CD8-positive, alpha-beta memory T cell (primary cell): ENCODE measurements around the gene PODN. TPM values are rescaled to one million over a fixed set of nuclear protein-coding genes. Genes with fewer than 3 reads are reported as not detected.

Source experiments
- CTCF ChIA-PET: fragments of 350-600 bp; sonication (Branson Sonifier 250); formaldehyde crosslinking; loops from one replicate; lab custom pipeline; 2021; ENCODE audit warnings: antibody characterized with exemption; lab: Charles Lee
- POLR2A ChIA-PET: fragments of 350-600 bp; sonication (Branson Sonifier 250); formaldehyde crosslinking; loops from one replicate; lab custom pipeline; 2021; ENCODE audit warnings: antibody characterized with exemption; lab: Charles Lee
- DNase-seq, 5 donors: peaks; one replicate each; pipeline versions ENCODE4 v3.0.0 to v3.0.0-alpha.2; 2020 to 2022; ENCODE audit warnings: mixed read lengths in 1 of 5
- H3K27ac ChIP-seq: one replicate; pipeline ENCODE4 v1.7.0; 2013; ENCODE audit warnings: low read depth, mild to moderate bottlenecking, low read length, moderate library complexity
- H3K27me3 ChIP-seq: 2 replicates; pipeline ENCODE4 v1.7.0; 2013; ENCODE audit warnings: low read length, mild to moderate bottlenecking; ENCODE audit not compliant: insufficient read depth, poor library complexity, severe bottlenecking
- H3K36me3 ChIP-seq: 2 replicates; pipeline ENCODE4 v1.7.0; 2013; ENCODE audit warnings: mild to moderate bottlenecking, low read length, moderate library complexity; ENCODE audit not compliant: insufficient read depth
- H3K4me1 ChIP-seq: 2 replicates; pipeline ENCODE4 v1.7.0; 2013; ENCODE audit warnings: mild to moderate bottlenecking, low read length, moderate library complexity; ENCODE audit not compliant: insufficient read depth
- H3K4me3 ChIP-seq: 2 replicates; pipeline ENCODE4 v1.7.0; 2013; ENCODE audit warnings: mild to moderate bottlenecking, low read length
- H3K9me3 ChIP-seq: 2 replicates; pipeline ENCODE4 v1.7.0; 2013; ENCODE audit warnings: mild to moderate bottlenecking, low read length
- H3K27ac Mint-ChIP-seq, 8 donors: one replicate each; pipeline ENCODE4 v1.8.0; 2020 to 2021; ENCODE audit warnings: mixed read lengths in 8 of 8, mild to moderate bottlenecking in 6 of 8, inconsistent platforms in 3 of 8, moderate library complexity in 3 of 8
- H3K27me3 Mint-ChIP-seq, 2 donors: one replicate each; pipeline ENCODE4 v1.8.0; 2020 to 2021; ENCODE audit warnings: mixed read lengths in 2 of 2, mild to moderate bottlenecking in 1 of 2, moderate library complexity in 1 of 2
- H3K36me3 Mint-ChIP-seq, 3 donors: one replicate each; pipeline ENCODE4 v1.8.0; 2020 to 2021; ENCODE audit warnings: mixed read lengths in 3 of 3, inconsistent platforms in 1 of 3, mild to moderate bottlenecking in 1 of 3
- H3K4me1 Mint-ChIP-seq, 3 donors: one replicate each; pipeline ENCODE4 v1.8.0; 2020 to 2021; ENCODE audit warnings: mixed read lengths in 3 of 3, inconsistent platforms in 1 of 3, mild to moderate bottlenecking in 1 of 3
- H3K4me3 Mint-ChIP-seq, 7 donors: one replicate each; pipeline ENCODE4 v1.8.0; 2020 to 2021; ENCODE audit warnings: mixed read lengths in 7 of 7, mild to moderate bottlenecking in 6 of 7, moderate library complexity in 4 of 7, inconsistent platforms in 2 of 7
- H3K9me3 Mint-ChIP-seq, 5 donors: one replicate each; pipeline ENCODE4 v1.8.0; 2020 to 2022; ENCODE audit warnings: mixed read lengths in 5 of 5, mild to moderate bottlenecking in 3 of 5, moderate library complexity in 2 of 5, inconsistent platforms in 1 of 5
- polyA plus RNA-seq: library from polyadenylated mRNA; unstranded; fragments of 300-500 nt; fragmentation: Illumina TruSeq; gene quantifications from one replicate; pipeline ENCODE4 v1.2.3, GENCODE V29; 2021
- total RNA-seq, 2 experiments: library from RNA; stranded (reverse); gene quantifications; one replicate each; pipeline ENCODE4 v1.2.3, GENCODE V29; 2021

PODN gene, protein sequence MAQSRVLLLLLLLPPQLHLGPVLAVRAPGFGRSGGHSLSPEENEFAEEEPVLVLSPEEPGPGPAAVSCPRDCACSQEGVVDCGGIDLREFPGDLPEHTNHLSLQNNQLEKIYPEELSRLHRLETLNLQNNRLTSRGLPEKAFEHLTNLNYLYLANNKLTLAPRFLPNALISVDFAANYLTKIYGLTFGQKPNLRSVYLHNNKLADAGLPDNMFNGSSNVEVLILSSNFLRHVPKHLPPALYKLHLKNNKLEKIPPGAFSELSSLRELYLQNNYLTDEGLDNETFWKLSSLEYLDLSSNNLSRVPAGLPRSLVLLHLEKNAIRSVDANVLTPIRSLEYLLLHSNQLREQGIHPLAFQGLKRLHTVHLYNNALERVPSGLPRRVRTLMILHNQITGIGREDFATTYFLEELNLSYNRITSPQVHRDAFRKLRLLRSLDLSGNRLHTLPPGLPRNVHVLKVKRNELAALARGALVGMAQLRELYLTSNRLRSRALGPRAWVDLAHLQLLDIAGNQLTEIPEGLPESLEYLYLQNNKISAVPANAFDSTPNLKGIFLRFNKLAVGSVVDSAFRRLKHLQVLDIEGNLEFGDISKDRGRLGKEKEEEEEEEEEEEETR
- total RNA-seq (not detected), polyA plus RNA-seq (0.53 TPM)

GRCh38 chr1:53061859-53062707 is at the start of gene PODN:
Gene PODN (plus strand): TSS chr1:53062213. CDS start chr1:53069856, 7,643 bp downstream.
- Histone ChIP-seq H3K27me3 (peaks cover 35% of the 10 kb centered on the region), H3K4me3 (no peak within 1 kb of the TSS)

GRCh38 chr1:53014791-53015507 is 47.1 kb upstream of the PODN start:
- peak overlapping the region; percentile 6 to 90 (median 83) for H3K27ac Mint-ChIP-seq
- peaks cover 23% of the 10 kb centered on the region for H3K4me1 ChIP-seq
- H3K27me3 Mint-ChIP-seq: no peaks in the 10 kb centered on the region
- H3K4me3 Mint-ChIP-seq: peak overlapping the region; percentile 83 to 94 (median 89)
- peak; percentile 60 to 88 (median 84) for DNase-seq
- H3K27me3 ChIP-seq: no peaks in the 10 kb centered on the region
- CTCF ChIA-PET: interaction anchor here (0.8 to 2.4 kb wide), 3 partner anchors 13 to 47 kb away, joined by 3 to 7 read pairs (median 3); partner anchors contain the start of gene PODN
- POLR2A ChIA-PET: interaction anchor here (1.0 to 1.1 kb wide), 2 partner anchors 88 to 94 kb away, joined by 3 to 4 read pairs; partner anchors contain the start of genes ECHDC2 and SCP2
- H3K4me1 Mint-ChIP-seq: peaks cover 32 to 52% (median 47%) of the 10 kb centered on the region in 3 donors
- H3K27ac ChIP-seq: peak overlapping the region; percentile 52
- peak overlapping the region; percentile 64 for H3K4me3 ChIP-seq
- no peaks in the 10 kb centered on the region for H3K9me3 ChIP-seq
- peaks cover 0 to 28% (median 11%) of the 10 kb centered on the region in 3 donors for H3K36me3 Mint-ChIP-seq
- no peaks in the 10 kb centered on the region for H3K9me3 Mint-ChIP-seq
- no peaks in the 10 kb centered on the region for H3K36me3 ChIP-seq

More at GRCh38 chr1:53061859-53062707, at the start of gene PODN:
- no peaks in the 10 kb centered on the region for H3K36me3 ChIP-seq
- Mint-ChIP-seq H3K36me3 (peaks cover 0 to 4% (median 0%) of the 10 kb centered on the region in 3 donors), H3K4me3 (peak within 1 kb of the TSS in 6 of 7 donors; percentile 50 to 90 (median 66)), H3K27me3 (peaks cover 32 to 43% of the 10 kb centered on the region in 2 donors), H3K27ac (no peak within 1 kb of the TSS), H3K9me3 (no peaks in the 10 kb centered on the region), H3K4me1 (peaks cover 6 to 11% (median 7%) of the 10 kb centered on the region in 3 donors)
- H3K9me3 ChIP-seq: no peaks in the 10 kb centered on the region
- no peak within 1 kb of the TSS for H3K27ac ChIP-seq
- POLR2A ChIA-PET: no interaction called here
- CTCF ChIA-PET: interaction anchor here (1.3 kb wide), 1 partner anchor 46 kb away, joined by 3 read pairs; no protein-coding TSS in a partner anchor
- H3K4me1 ChIP-seq: peaks cover 5% of the 10 kb centered on the region
- DNase-seq: no peak

GRCh38 chr1:53015508-53015860 is 46.5 kb upstream of the PODN start:
- Mint-ChIP-seq H3K4me1 (peaks cover 32 to 52% (median 47%) of the 10 kb centered on the region in 3 donors), H3K4me3 (peak overlapping the region; percentile 83 to 94 (median 89)), H3K36me3 (peaks cover 0 to 28% (median 11%) of the 10 kb centered on the region in 3 donors), H3K27ac (peak overlapping the region; percentile 10 to 91 (median 84)), H3K27me3 (no peaks in the 10 kb centered on the region), H3K9me3 (no peaks in the 10 kb centered on the region)
- no peaks in the 10 kb centered on the region for H3K36me3 ChIP-seq
- H3K4me1 ChIP-seq: peaks cover 23% of the 10 kb centered on the region
- H3K27me3 ChIP-seq: no peaks in the 10 kb centered on the region
- CTCF ChIA-PET: interaction anchor here (1.5 to 2.4 kb wide), 2 partner anchors 12 to 46 kb away, joined by 3 to 7 read pairs; partner anchors contain the start of gene PODN
- peak overlapping the region; percentile 52 for H3K27ac ChIP-seq
- no peaks in the 10 kb centered on the region for H3K9me3 ChIP-seq
- peak overlapping the region; percentile 64 for H3K4me3 ChIP-seq
- POLR2A ChIA-PET: no interaction called here
- DNase-seq: no peak

- peak overlapping the region in 4 of 7 donors; percentile 2 to 91 (median 68) for H3K4me3 Mint-ChIP-seq
- CTCF ChIA-PET: no interaction called here
- Histone ChIP-seq H3K4me3 (no peak overlapping the region), H3K27me3 (no peaks in the 10 kb centered on the region), H3K4me1 (peaks cover 23% of the 10 kb centered on the region), H3K27ac (no peak overlapping the region), H3K9me3 (no peaks in the 10 kb centered on the region), H3K36me3 (no peaks in the 10 kb centered on the region)
- no peak for DNase-seq
- peaks cover 32 to 56% (median 51%) of the 10 kb centered on the region in 3 donors for H3K4me1 Mint-ChIP-seq
- H3K36me3 Mint-ChIP-seq: peaks cover 0 to 31% (median 11%) of the 10 kb centered on the region in 3 donors
- H3K9me3 Mint-ChIP-seq: no peaks in the 10 kb centered on the region
- no peak overlapping the region for H3K27ac Mint-ChIP-seq
- no peaks in the 10 kb centered on the region for H3K27me3 Mint-ChIP-seq
- POLR2A ChIA-PET: interaction anchor here (0.7 kb wide), 1 partner anchor 16 kb away, joined by 5 read pairs; no protein-coding TSS in a partner anchor
Measured at GRCh38 chr1:53016705-53017104, 45.3 kb upstream of the PODN start.

GRCh38 chr1:53020588-53020987 is 41.4 kb upstream of the PODN start:
- Mint-ChIP-seq H3K27ac (peak overlapping the region in 1 of 8 donors; percentile 24), H3K4me1 (peaks cover 27 to 45% (median 31%) of the 10 kb centered on the region in 3 donors), H3K27me3 (no peaks in the 10 kb centered on the region), H3K36me3 (peaks cover 0 to 25% (median 16%) of the 10 kb centered on the region in 3 donors), H3K4me3 (no peak overlapping the region), H3K9me3 (no peaks in the 10 kb centered on the region)
- Histone ChIP-seq H3K36me3 (no peaks in the 10 kb centered on the region), H3K4me3 (no peak overlapping the region), H3K27ac (no peak overlapping the region), H3K9me3 (no peaks in the 10 kb centered on the region), H3K27me3 (no peaks in the 10 kb centered on the region), H3K4me1 (peaks cover 13% of the 10 kb centered on the region)
- ChIA-PET CTCF (no interaction called here), POLR2A (no interaction called here)
- no peak for DNase-seq

DNA sequence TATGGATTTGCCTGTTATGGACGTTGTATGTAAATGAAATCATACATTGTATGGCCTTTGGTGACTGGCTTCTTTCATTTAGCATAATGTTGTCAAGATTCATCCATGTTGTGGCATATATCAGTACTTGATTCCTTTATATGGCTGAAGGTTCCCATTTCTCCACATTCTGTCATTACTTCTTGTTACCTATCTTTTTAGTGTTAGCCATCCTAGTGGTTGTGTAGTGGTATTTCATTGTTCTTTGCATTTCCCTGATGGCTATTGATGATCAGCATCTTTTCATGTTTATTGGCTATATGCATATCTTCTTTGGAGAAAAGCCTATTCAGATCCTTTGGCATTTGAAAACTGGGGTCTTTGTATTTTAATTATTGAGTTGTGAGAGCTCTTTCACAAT is 39.8 kb upstream of the PODN start:
- no peaks in the 10 kb centered on the region for H3K9me3 Mint-ChIP-seq
- no peaks in the 10 kb centered on the region for H3K4me1 ChIP-seq
- no peaks in the 10 kb centered on the region for H3K36me3 ChIP-seq
- DNase-seq: no peak
- H3K9me3 ChIP-seq: no peaks in the 10 kb centered on the region
- no peak overlapping the region for H3K27ac ChIP-seq
- H3K4me3 Mint-ChIP-seq: no peak overlapping the region
- no peaks in the 10 kb centered on the region for H3K27me3 ChIP-seq
- peaks cover 0 to 23% (median 16%) of the 10 kb centered on the region in 3 donors for H3K36me3 Mint-ChIP-seq
- H3K4me3 ChIP-seq: no peak overlapping the region
- no peaks in the 10 kb centered on the region for H3K27me3 Mint-ChIP-seq
- ChIA-PET POLR2A (no interaction called here), CTCF (no interaction called here)
- no peak overlapping the region for H3K27ac Mint-ChIP-seq
- H3K4me1 Mint-ChIP-seq: peaks cover 15 to 31% (median 17%) of the 10 kb centered on the region in 3 donors

GRCh38 chr1:53023546-53023945 is 38.5 kb upstream of the PODN start:
- Histone ChIP-seq H3K4me1 (no peaks in the 10 kb centered on the region), H3K27me3 (no peaks in the 10 kb centered on the region), H3K4me3 (no peak overlapping the region), H3K27ac (no peak overlapping the region), H3K9me3 (no peaks in the 10 kb centered on the region), H3K36me3 (no peaks in the 10 kb centered on the region)
- H3K4me3 Mint-ChIP-seq: peak overlapping the region in 1 of 7 donors; percentile 32
- CTCF ChIA-PET: no interaction called here
- no peak overlapping the region for H3K27ac Mint-ChIP-seq
- DNase-seq: no peak
- H3K36me3 Mint-ChIP-seq: peaks cover 0 to 21% (median 14%) of the 10 kb centered on the region in 3 donors
- peaks cover 13 to 29% (median 13%) of the 10 kb centered on the region in 3 donors for H3K4me1 Mint-ChIP-seq
- H3K27me3 Mint-ChIP-seq: no peaks in the 10 kb centered on the region
- no peaks in the 10 kb centered on the region for H3K9me3 Mint-ChIP-seq
- POLR2A ChIA-PET: no interaction called here
